Measurements from ENCODE around the gene TRNP1.

TRNP1 gene

DNA sequence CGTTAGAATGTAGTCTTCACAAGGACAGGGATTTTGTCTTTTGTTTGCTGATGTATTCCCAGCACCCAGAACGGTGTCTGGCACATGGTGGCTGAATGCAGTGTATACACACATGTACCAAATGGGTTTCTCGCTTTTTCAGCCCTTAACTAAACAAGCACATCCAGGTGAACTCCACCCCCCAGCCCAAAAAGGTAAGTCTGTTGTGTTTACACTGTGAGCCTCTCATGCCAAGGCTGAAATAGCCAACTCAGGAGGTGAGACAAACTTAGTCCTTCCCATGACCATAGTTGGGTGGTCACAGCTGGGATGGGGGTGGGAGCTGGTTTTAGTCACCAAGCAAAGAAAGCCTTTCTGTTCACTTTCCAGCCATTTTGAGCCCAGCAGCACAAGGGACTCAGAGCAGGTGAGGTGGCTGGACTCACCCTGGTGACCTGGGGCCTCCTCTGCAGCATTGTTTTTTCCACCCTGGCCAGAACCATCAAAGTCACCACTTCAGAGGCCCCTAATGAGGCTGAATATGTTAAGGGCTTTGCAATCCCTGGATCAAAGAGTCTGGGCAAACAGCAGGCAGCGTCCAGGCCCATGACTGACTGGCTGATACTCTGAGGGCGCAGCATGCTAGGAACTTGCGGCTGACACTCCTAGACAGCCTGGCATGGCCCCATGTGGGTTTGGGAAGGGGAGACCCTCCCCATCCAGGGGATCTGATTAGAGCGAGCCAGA, 10.4 kb downstream of the TRNP1 start:
- DNase-seq = peak in 2 of 3 experiments; percentile 15 to 57

- DNase-seq = peak in 2 of 3 experiments; percentile 42 to 61
These were observed 11.1 kb downstream of the TRNP1 start for GRCh38 chr1:27004471-27005165.

GRCh38 chr1:27005166-27005530, 11.7 kb downstream of the TRNP1 start:
- DNase-seq = no peak

DNA sequence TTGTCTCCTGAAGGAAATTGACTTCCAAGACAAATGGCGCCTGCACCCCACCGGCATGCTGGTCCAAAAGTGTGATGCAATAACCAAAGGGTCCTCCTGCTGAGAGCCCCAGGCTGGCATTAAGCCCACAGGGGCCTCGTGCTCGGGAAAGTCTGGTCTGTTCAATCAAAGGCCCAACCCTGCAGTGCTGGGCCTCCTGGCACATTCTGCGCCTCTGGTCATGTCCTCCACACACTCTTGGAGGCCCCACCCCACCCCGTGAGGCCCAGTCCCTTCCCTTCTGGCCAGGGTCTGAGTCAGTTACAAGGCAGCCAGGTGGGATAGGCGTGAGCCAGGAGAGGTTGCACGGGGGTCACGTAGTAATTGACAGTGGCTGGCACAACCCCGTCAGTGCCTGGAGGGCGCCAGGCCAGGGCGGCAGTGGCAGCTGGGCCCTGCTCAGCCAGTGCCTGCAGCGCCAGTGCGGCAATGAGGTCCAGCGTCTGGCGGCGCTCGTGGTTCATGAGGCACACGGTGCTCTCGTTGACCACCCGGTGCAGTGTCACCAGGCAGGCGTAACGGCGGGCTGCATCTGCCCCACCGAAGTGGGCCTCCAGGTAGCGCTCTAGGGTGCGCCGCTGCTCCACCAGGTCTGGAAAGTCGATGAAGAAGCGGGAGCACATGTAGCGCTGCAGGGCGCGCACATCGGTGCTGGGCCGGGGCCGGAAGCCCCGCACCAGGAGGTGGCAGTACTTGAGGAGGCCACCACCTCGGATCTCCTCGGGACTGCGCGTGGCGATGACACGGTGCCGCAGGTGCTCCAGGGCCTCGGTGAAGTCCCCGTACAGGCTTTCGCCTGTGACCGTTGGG, 12.4 kb downstream of the TRNP1 start:
- no peak for DNase-seq

DNA sequence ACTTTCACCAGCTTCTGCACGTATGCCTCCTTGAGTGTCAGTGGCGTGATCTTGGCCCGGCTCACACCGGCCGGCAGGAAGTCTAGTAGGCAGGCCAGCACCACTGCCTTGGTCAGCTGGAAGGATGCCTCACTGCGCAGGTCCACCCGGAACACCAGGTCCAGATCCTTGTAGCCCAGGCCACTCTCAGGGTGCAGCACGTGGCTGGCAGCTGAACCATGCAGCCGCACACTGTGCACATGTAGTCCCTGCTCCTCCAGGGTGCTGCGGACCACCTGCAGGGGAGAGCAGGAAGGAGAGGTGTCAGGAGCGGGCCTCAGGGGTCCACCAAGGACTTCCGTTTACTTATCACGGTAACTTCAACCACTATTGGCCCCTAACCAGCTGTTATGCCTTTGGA, 13.2 kb downstream of the TRNP1 start:
- DNase-seq = no peak

GRCh38 chr1:27007909-27008582, 14.6 kb downstream of the TRNP1 start:
- no peak for DNase-seq

DNA sequence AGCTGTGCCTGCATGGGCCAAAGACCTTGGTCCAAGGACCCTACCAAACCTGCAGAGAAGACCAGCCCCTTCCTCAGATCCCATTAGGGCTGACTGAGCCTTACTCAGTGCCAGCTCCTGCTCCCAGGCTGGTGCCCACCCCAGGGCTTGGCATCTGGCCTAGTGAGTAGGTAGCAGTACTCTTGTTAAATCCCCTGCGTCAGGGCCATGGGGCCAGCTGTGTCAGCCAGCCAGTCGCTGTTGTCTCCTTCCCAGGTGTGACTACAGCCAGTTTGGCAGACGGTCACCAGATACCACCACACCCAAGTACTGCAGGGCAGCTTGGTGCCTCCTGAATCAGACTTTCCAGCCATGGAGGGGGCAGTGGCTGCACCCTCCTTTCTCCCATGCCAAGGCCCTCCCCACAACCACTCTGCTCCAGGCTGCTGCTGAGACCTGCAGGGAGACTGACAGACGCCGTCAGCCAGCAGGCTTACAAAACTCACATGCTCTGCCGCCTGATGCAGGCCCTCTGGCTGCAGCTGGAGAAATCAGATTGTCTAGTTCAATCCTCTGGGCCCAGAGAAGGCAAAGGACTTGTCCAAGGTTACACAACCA, 16.2 kb downstream of the TRNP1 start:
- DNase-seq = no peak

DNA sequence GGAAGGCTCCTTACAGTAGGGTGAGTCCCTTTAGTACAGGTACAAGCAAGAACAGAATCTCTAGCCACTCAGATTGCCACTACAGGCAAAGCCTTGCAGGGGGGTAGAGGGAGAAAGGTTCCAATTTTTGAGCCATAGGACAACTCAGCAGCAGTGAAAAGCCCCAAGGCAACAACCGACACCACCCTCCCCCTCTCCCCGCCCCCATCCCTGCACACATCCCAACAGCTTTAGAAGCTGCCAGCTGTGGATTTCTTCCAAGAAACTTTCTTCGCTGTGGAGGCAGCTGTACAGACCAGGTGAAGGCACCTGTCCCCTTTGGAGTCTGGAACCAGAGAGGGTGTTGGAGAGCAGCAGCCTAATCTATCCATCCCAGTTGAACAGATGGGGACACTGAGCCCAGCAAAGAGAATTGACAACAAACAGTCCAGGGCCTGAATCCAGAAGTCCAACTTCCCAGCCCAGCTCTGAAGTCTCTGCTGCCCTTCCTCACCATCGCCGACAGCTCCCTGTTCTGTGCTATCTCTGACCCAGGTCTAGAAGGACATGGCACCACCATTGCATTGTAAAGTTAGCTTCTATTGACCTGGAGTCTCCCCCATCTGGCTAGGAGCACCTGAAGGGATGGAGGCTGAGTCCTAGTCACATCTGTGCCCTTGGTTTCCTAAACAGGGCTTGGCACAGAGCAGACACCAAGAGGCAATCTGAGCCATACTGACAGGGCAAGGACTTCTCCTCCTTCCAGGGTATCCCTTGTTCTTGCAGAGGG, 16.9 kb downstream of the TRNP1 start:
- no peak for DNase-seq

DNA sequence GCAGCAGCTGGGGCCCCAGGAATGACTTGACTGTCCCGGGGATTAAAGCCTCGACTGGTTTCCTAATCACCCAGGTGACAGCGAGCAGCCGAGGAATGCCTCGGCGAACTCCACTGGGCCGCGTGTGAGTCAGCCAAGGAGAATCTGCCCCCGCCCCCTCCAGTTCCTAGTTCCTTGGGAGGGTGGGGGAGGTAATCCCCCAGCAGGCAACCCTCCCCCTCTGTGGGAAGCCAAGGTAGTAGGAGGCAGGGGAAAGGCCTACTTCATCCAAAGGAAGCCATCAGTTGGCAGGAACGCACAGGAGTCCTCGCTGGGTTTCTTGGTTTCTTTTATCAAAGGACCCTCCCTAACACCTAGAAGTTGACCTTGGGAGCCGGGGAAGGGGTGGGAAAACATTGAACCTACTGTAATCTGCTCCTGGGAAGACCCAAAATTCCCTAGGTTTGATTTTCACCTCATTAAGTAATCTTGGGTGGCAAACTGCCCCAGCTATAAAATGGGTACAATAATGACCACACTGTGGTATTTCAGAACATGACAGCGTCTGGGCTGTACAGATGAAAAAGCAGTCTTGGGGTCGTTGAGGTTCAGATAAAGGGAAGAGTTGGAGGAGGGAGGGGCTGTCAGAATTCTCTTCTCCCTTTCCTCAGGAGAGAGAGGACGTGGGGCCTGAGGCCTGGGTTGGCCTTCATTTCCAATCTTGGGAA, 17.7 kb downstream of the TRNP1 start:
- DNase-seq = no peak

DNA sequence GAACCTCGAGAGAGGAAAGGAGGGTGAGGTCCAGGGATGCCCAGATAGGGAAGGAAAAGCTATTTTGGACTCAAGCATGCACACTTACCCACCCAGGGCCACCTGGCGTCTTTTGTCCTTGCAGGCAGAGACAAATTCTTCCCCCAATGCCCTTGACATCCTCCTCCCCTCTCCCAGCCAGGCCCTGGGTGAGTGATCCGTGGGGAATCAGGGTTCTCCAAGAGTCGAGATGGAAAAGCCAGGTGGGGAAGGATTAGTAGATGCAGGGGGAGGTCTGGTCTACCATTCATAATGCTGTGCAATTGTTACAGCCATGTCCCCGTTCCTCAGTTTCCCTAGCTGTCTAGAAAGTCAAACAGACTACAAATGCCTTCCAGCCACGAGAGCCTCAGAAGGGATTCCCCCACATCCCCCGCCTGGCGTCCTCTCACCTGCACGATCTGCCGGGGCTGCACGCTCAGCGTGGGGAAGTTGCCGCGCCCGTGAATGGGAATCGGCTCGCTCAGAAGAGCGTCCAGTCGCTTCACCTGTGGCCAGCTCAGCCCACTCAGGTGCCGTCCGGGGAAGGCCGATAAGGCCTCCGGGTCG, 18.6 kb downstream of the TRNP1 start:
- no peak for DNase-seq

GRCh38 chr1:27015260-27015659, 21.8 kb downstream of the TRNP1 start:
- no peak for DNase-seq

DNA sequence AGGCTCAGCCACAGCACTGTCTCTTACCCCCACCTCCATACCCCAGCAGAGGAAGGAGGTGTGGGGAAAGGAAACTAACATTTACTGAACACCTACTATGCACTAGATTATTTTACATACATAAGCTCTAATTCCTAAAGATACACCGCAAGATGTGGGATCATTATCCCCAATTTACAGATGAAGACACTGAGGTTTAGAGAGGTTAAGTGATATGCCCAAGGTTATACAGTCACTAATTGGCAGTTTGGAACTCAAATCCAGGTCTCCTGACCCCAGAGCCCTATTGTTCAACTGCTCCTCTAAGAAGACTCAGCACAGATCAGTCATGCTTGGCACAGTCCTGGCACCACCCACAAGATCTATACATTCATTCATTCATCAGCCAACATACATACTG, 22.9 kb downstream of the TRNP1 start:
- no peak for DNase-seq

GRCh38 chr1:27017207-27017606, 23.7 kb downstream of the TRNP1 start:
- DNase-seq = no peak

DNA sequence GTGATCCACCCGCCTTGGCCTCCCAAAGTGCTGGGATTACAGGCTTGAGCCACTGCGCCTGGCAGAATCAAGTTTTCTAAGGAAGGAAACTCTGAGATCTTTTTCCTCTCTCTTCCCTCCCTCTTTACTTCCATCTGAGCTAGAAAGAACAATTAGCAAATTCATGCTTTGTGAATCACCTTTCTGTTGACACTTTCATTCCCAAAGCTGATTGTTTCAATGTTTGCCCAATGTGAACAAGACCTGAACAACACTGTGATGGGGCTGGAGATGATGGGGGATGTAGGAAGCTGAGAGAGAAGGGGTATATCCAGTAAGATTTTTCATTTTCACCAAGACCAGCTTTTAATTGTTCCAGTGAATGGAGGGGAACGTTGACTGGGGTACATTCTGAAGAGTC, 24.8 kb downstream of the TRNP1 start:
- peak in 2 of 3 experiments; percentile 19 to 51 for DNase-seq

DNA sequence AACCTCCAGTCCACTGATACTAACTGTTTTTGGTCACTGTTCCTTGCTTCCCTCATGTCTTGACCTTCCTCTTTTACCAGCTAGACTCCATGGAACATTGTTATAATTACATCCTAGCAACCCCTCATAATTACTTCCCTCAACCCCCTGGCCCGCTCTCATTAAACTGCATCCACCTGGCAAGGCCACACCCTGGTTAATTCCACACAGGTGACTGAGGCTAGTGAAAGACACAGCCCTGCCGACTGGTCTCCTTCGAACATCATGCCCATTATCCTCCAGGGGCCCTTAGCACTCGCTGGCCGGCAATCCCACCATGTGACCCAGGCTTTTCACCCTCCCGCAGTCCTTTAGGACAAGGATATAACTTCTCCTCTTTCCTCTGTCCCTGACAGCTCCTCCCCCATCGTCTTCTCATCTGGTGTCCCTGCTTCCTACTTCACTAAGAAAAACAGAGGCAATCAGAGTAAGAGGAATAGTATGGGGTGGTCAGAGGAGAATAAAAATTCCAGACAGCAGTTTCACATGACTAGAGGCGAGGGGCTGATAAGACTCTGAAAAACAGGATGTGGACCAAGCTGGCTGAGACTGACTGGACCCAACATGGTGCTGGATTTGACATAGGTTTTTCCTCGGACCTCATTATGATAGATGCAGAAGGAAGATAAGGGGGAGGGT, 28.0 kb downstream of the TRNP1 start:
- peak in 2 of 3 experiments; percentile 69 to 83 for DNase-seq

- DNase-seq = no peak
These were observed 32.2 kb downstream of the TRNP1 start for GRCh38 chr1:27025718-27026117.

- peak in 2 of 3 experiments; percentile 44 to 91 for DNase-seq
These were observed 33.4 kb downstream of the TRNP1 start for GRCh38 chr1:27026621-27027574.

GRCh38 chr1:27027575-27028250, 34.2 kb downstream of the TRNP1 start:
- peak; percentile 26 to 55 (median 29) for DNase-seq
